AG20443 (cell line): ENCODE data around the gene CCDC171.

ENCODE experiments used
- DNase-seq: peaks from one replicate; pipeline ENCODE4 v3.0.0; 2012; ENCODE audit warnings: low spot score, mixed read lengths

The CCDC171 gene

GRCh38 chr9:15882883-15883282 is 330.0 kb downstream of the CCDC171 start:
- no peak for DNase-seq

GRCh38 chr9:15885464-15885863 is 332.6 kb downstream of the CCDC171 start:
- DNase-seq: no peak

- peak; percentile 36 for DNase-seq
These were observed 336.7 kb downstream of the CCDC171 start for GRCh38 chr9:15889555-15889954.

- DNase-seq: no peak
These were observed 348.7 kb downstream of the CCDC171 start for GRCh38 chr9:15901572-15901971.

- peak; percentile 33 for DNase-seq
These were observed 356.5 kb downstream of the CCDC171 start for GRCh38 chr9:15909297-15909696.

GRCh38 chr9:15915711-15916110 is 362.9 kb downstream of the CCDC171 start:
- DNase-seq: no peak

- peak; percentile 9 for DNase-seq
These were observed 374.3 kb downstream of the CCDC171 start for GRCh38 chr9:15927161-15927560.

- no peak for DNase-seq
These were observed 382.9 kb downstream of the CCDC171 start for GRCh38 chr9:15935661-15936305.

- peak; percentile 29 for DNase-seq
These were observed 383.6 kb downstream of the CCDC171 start for GRCh38 chr9:15936306-15936921.

- DNase-seq: no peak
These were observed 390.1 kb downstream of the CCDC171 start for GRCh38 chr9:15942831-15943424.

- DNase-seq: no peak
These were observed 391.5 kb downstream of the CCDC171 start for GRCh38 chr9:15944341-15944740.

- no peak for DNase-seq
These were observed 406.8 kb downstream of the CCDC171 start for GRCh38 chr9:15959663-15960062.

- no peak for DNase-seq
These were observed 408.4 kb downstream of the CCDC171 start for GRCh38 chr9:15961217-15961616.

- no peak for DNase-seq
These were observed 412.5 kb downstream of the CCDC171 start for GRCh38 chr9:15965246-15965745.

GRCh38 chr9:15966471-15966870 is 413.6 kb downstream of the CCDC171 start:
- no peak for DNase-seq

GRCh38 chr9:15967068-15967467 is 414.2 kb downstream of the CCDC171 start:
- no peak for DNase-seq

GRCh38 chr9:15972760-15973159 is 419.9 kb downstream of the CCDC171 start:
- no peak for DNase-seq

GRCh38 chr9:15975101-15975778 is 422.4 kb downstream of the CCDC171 start:
- no peak for DNase-seq

- no peak for DNase-seq
These were observed 424.6 kb downstream of the CCDC171 start for GRCh38 chr9:15977438-15977837.

GRCh38 chr9:15982182-15982581 is 429.3 kb downstream of the CCDC171 start:
- no peak for DNase-seq

- DNase-seq: peak; percentile 85
These were observed 446.8 kb downstream of the CCDC171 start for GRCh38 chr9:15999422-16000339.

GRCh38 chr9:16000811-16001210 is 448.0 kb downstream of the CCDC171 start:
- no peak for DNase-seq
